Keratinocyte (primary cell): ENCODE data around the gene CXCL16.

Experiments used
- EZH2 ChIP-seq: IDR thresholded peaks from one replicate; pipeline ENCODE4 v1.6.1; 2012; ENCODE audit warnings: inconsistent platforms, mild to moderate bottlenecking, low read length, moderate library complexity
- TF ChIP-seq, protein P1 (sequence below), 3 experiments: IDR thresholded peaks in 1 of 3; conservative IDR thresholded peaks in 1 of 3; optimal IDR thresholded peaks in 1 of 3; 2 replicates in 2 of 3; 3 replicates in 1 of 3; pipeline versions ENCODE3 to v1.5.1; 2011; ENCODE audit warnings: low read length in 3 of 3, mild to moderate bottlenecking in 3 of 3, moderate library complexity in 2 of 3, control low read depth in 1 of 3, inconsistent platforms in 1 of 3; ENCODE audit not compliant: insufficient read depth in 2 of 3; ENCODE audit errors: extremely low read depth in 1 of 3

DNA sequence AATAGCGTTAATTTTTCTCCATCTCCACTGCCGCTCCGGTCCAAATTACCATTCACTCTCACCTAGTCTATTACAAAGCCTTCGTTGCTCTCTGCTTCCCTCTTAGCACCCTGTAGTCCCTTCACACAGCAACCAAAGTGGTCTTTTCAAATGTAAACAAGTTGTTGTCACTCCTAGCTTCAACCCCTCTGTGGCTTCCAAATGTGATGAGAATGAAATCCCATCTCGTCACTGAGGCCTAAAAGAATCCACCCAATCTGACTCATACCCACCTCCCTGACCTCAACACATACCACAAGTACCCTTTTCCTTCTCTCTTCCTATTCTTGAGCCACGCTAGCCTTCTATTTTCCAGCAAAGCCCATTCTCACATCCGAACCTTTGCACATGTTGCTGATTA is 33.6 kb downstream of the CXCL16 start:
- TF ChIP-seq, protein P1, sequence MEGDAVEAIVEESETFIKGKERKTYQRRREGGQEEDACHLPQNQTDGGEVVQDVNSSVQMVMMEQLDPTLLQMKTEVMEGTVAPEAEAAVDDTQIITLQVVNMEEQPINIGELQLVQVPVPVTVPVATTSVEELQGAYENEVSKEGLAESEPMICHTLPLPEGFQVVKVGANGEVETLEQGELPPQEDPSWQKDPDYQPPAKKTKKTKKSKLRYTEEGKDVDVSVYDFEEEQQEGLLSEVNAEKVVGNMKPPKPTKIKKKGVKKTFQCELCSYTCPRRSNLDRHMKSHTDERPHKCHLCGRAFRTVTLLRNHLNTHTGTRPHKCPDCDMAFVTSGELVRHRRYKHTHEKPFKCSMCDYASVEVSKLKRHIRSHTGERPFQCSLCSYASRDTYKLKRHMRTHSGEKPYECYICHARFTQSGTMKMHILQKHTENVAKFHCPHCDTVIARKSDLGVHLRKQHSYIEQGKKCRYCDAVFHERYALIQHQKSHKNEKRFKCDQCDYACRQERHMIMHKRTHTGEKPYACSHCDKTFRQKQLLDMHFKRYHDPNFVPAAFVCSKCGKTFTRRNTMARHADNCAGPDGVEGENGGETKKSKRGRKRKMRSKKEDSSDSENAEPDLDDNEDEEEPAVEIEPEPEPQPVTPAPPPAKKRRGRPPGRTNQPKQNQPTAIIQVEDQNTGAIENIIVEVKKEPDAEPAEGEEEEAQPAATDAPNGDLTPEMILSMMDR (optimal IDR thresholded peaks at IDR 0.05 in 1 of 3, IDR thresholded peaks at IDR 0.05 in 1 of 3, conservative IDR thresholded peaks at IDR 0.05 in 1 of 3; ENCODE audit: extremely low read depth in 1 of 3, insufficient read depth in 2 of 3, low read length in 3 of 3) = no peak
- TF ChIP-seq EZH2 = no peak
